Upper lobe of left lung (tissue), 6 donors: Measurements from ENCODE around the gene CLEC14A. TPM values are rescaled to one million over a fixed set of nuclear protein-coding genes. Genes with fewer than 3 reads are reported as not detected.

Experiments
- ATAC-seq, 2 donors: fragments of 200-7000 bp; cut with Tn5 transposase; one replicate each; pipeline ENCODE4 v1.9.1; 2022; ENCODE audit warnings: mild to moderate bottlenecking in 2 of 2, moderate library complexity in 2 of 2; ENCODE audit not compliant: low FRiP score in 2 of 2
- DNase-seq, 2 donors: peaks; one replicate each; pipeline ENCODE4 v3.0.0-alpha.2; 2019 to 2020
- H3K27ac ChIP-seq, 4 donors: fragments of 200-600 bp; sonication (generic); one replicate each; pipeline ENCODE4 v1.5.1; 2016 to 2019
- H3K27me3 ChIP-seq, 4 donors: fragments of 200-600 bp; sonication (generic); one replicate each; pipeline ENCODE4 v1.5.1; 2017 to 2019
- H3K36me3 ChIP-seq, 4 donors: fragments of 200-600 bp; sonication (generic); one replicate each; pipeline ENCODE4 v1.5.1; 2016 to 2019
- H3K4me1 ChIP-seq, 4 donors: fragments of 200-600 bp; sonication (generic); one replicate each; pipeline ENCODE4 v1.5.1; 2018 to 2019
- H3K4me3 ChIP-seq, 4 donors: fragments of 200-600 bp; sonication (generic); one replicate each; pipeline ENCODE4 v1.5.1; 2017 to 2019; ENCODE audit warnings: mild to moderate bottlenecking in 2 of 4, moderate library complexity in 1 of 4
- H3K9me3 ChIP-seq, 4 donors: fragments of 200-600 bp; sonication (generic); one replicate each; pipeline ENCODE4 v1.5.1; 2018 to 2019
- CTCF ChIP-seq, 6 experiments: fragments of 450-650 bp in 4 of 6; fragments of 200-600 bp in 2 of 6; sonication (generic) in 2 of 6; IDR thresholded peaks; one replicate each; pipeline ENCODE4 v1.5.1; 2016 to 2019; ENCODE audit warnings: antibody characterized with exemption in 6 of 6
- EP300 ChIP-seq, 4 donors: sonication (generic); formaldehyde crosslinking; IDR thresholded peaks; one replicate each; pipeline ENCODE4 v1.5.1; 2017; ENCODE audit warnings: antibody characterized with exemption in 4 of 4, control low read depth in 2 of 4
- POLR2A ChIP-seq, 4 donors: fragments of 450-650 bp; IDR thresholded peaks; one replicate each; pipeline ENCODE4 v1.5.1; 2016 to 2017; ENCODE audit warnings: antibody characterized with exemption in 4 of 4, mild to moderate bottlenecking in 2 of 4
- POLR2AphosphoS5 ChIP-seq, 2 donors: sonication (generic); formaldehyde crosslinking; IDR thresholded peaks; one replicate each; pipeline ENCODE4 v1.5.1; 2017; ENCODE audit warnings: antibody characterized with exemption in 2 of 2
- WGBS, 2 donors: methylation state at CpG; one replicate each; pipeline ENCODE4 v1.1.5; 2017 to 2018; 5-methylcytosine and 5-hydroxymethylcytosine counted together
- total RNA-seq, 6 donors: library from RNA; depleted of rRNA in 4 of 6; stranded (reverse); fragments of >200 nt in 4 of 6; gene quantifications; one replicate each; pipeline versions ENCODE4 v1.1.0 to v1.2.1, GENCODE V29; 2016 to 2021
- donor health status: DM: no; HTN: no; CAD: no; lungs with moderate emphysema.
- donor health status: DM: no; HTN: yes; CAD: no; lungs with severe emphysema.

The CLEC14A gene
- total RNA-seq, 6 donors from 2014 or later = 27.2 to 121 (median 53.3) TPM

GRCh38 chr14:38282936-38283335 is 27.0 kb upstream of the CLEC14A start:
- ATAC-seq = no peak
- H3K4me3 ChIP-seq = no peak overlapping the region
- no peaks in the 10 kb centered on the region for H3K36me3 ChIP-seq
- H3K4me1 ChIP-seq = no peaks in the 10 kb centered on the region
- no peak for DNase-seq
- no peaks in the 10 kb centered on the region for H3K9me3 ChIP-seq
- H3K27ac ChIP-seq = no peak overlapping the region
- H3K27me3 ChIP-seq = no peaks in the 10 kb centered on the region
- TF ChIP-seq CTCF (IDR thresholded peaks at IDR 0.05) = no peak
- TF ChIP-seq POLR2AphosphoS5 (IDR thresholded peaks at IDR 0.05) = no peak
- TF ChIP-seq POLR2A (IDR thresholded peaks at IDR 0.05) = no peak
- no peak for TF ChIP-seq EP300 (IDR thresholded peaks at IDR 0.05)

GRCh38 chr14:38280081-38280480 is 24.2 kb upstream of the CLEC14A start:
- ATAC-seq = no peak
- 84 to 95% methylated on average over 2 of the region's 2 CpGs for WGBS, 2 donors
- Histone ChIP-seq H3K27ac (no peak overlapping the region), H3K4me3 (no peak overlapping the region), H3K36me3 (no peaks in the 10 kb centered on the region), H3K9me3 (no peaks in the 10 kb centered on the region), H3K27me3 (no peaks in the 10 kb centered on the region), H3K4me1 (no peaks in the 10 kb centered on the region)
- DNase-seq = no peak
- TF ChIP-seq POLR2A (IDR thresholded peaks at IDR 0.05) (no peak), CTCF (IDR thresholded peaks at IDR 0.05) (no peak), POLR2AphosphoS5 (IDR thresholded peaks at IDR 0.05) (no peak), EP300 (IDR thresholded peaks at IDR 0.05) (no peak)

- WGBS, 2 donors = 95 to 100% methylated on average over 1 of the region's 1 CpG
- H3K27me3 ChIP-seq = no peaks in the 10 kb centered on the region
- H3K4me1 ChIP-seq = no peaks in the 10 kb centered on the region
- H3K36me3 ChIP-seq = no peaks in the 10 kb centered on the region
- no peaks in the 10 kb centered on the region for H3K9me3 ChIP-seq
- ATAC-seq (no peak), DNase-seq (no peak)
- H3K27ac ChIP-seq = no peak overlapping the region
- H3K4me3 ChIP-seq = no peak overlapping the region
- no peak for TF ChIP-seq CTCF (IDR thresholded peaks at IDR 0.05)
- TF ChIP-seq EP300 (IDR thresholded peaks at IDR 0.05) = no peak
Measured at GRCh38 chr14:38279572-38279971, 23.7 kb upstream of the CLEC14A start.

GRCh38 chr14:38278035-38278434 is 22.1 kb upstream of the CLEC14A start:
- 38 to 63% methylated on average over 1 of the region's 1 CpG for WGBS, 2 donors
- DNase-seq (no peak), ATAC-seq (no peak)
- H3K4me1 ChIP-seq = no peaks in the 10 kb centered on the region
- no peak for TF ChIP-seq EP300 (IDR thresholded peaks at IDR 0.05)
- no peak for TF ChIP-seq POLR2AphosphoS5 (IDR thresholded peaks at IDR 0.05)
- TF ChIP-seq CTCF (IDR thresholded peaks at IDR 0.05) = no peak
- no peak for TF ChIP-seq POLR2A (IDR thresholded peaks at IDR 0.05)
- H3K27ac ChIP-seq = no peak overlapping the region
- H3K4me3 ChIP-seq = no peak overlapping the region
- H3K9me3 ChIP-seq = no peaks in the 10 kb centered on the region
- no peaks in the 10 kb centered on the region for H3K27me3 ChIP-seq
- H3K36me3 ChIP-seq = no peaks in the 10 kb centered on the region

GRCh38 chr14:38262844-38263243 is 7.0 kb upstream of the CLEC14A start:
- DNase-seq (no peak), ATAC-seq (no peak)
- 87 to 90% methylated on average over 4 of the region's 4 CpGs for WGBS, 2 donors

More at GRCh38 chr14:38262844-38263243, 7.0 kb upstream of the CLEC14A start:
- no peaks in the 10 kb centered on the region for H3K27me3 ChIP-seq
- no peaks in the 10 kb centered on the region for H3K4me1 ChIP-seq
- no peaks in the 10 kb centered on the region for H3K36me3 ChIP-seq
- TF ChIP-seq CTCF (IDR thresholded peaks at IDR 0.05) = no peak
- no peak for TF ChIP-seq EP300 (IDR thresholded peaks at IDR 0.05)
- H3K4me3 ChIP-seq = no peak overlapping the region
- H3K27ac ChIP-seq = no peak overlapping the region
- H3K9me3 ChIP-seq = peaks cover 0 to 2% (median 0%) of the 10 kb centered on the region in 4 donors
